Osteocyte (in vitro differentiated cells): Measurements from ENCODE around the gene PRKCSH. TPM values are rescaled to one million over a fixed set of nuclear protein-coding genes. Genes with fewer than 3 reads are reported as not detected.

ENCODE experiments used
- DNase-seq: peaks from one replicate; pipeline ENCODE4 v3.0.0; 2021; ENCODE audit warnings: mixed read lengths; ENCODE audit not compliant: unreplicated experiment; ENCODE audit errors: extremely low spot score
- H3K27ac Mint-ChIP-seq: one replicate; pipeline ENCODE4 v1.8.0; 2021; ENCODE audit warnings: mild to moderate bottlenecking, mixed read lengths; ENCODE audit not compliant: unreplicated experiment
- H3K27me3 Mint-ChIP-seq: one replicate; pipeline ENCODE4 v1.8.0; 2021; ENCODE audit warnings: mixed read lengths; ENCODE audit not compliant: unreplicated experiment
- H3K36me3 Mint-ChIP-seq: one replicate; pipeline ENCODE4 v1.8.0; 2021; ENCODE audit warnings: mixed read lengths; ENCODE audit not compliant: unreplicated experiment
- H3K4me1 Mint-ChIP-seq: one replicate; pipeline ENCODE4 v1.8.0; 2021; ENCODE audit warnings: mixed read lengths; ENCODE audit not compliant: unreplicated experiment
- H3K4me3 Mint-ChIP-seq: one replicate; pipeline ENCODE4 v1.8.0; 2021; ENCODE audit warnings: mild to moderate bottlenecking, moderate library complexity, mixed read lengths; ENCODE audit not compliant: unreplicated experiment
- H3K9me3 Mint-ChIP-seq: one replicate; pipeline ENCODE4 v1.8.0; 2021; ENCODE audit warnings: mixed read lengths; ENCODE audit not compliant: unreplicated experiment
- CTCF ChIP-seq: fragments of 200-600 bp; sonication (generic); IDR thresholded peaks from 2 replicates; pipeline ENCODE4 v1.5.0; 2021; ENCODE audit warnings: antibody characterized with exemption, mild to moderate bottlenecking, moderate library complexity
- long read RNA-seq: library from polyadenylated mRNA; unstranded; transcript quantifications from one replicate; pipeline ENCODE4 v2.0.0, GENCODE V29; 2021
- total RNA-seq: library from RNA; stranded (reverse); gene quantifications from 2 replicates; pipeline ENCODE4 v1.2.1, GENCODE V29; 2021

PRKCSH gene
- total RNA-seq: 398 and 415 TPM in 2 replicates
- long read RNA-seq, partial matches to known transcripts: 0 of 5 reads
- long read RNA-seq, other reads (novel, unspliced or antisense): 5 of 5 reads

GRCh38 chr19:11435057-11435832 lies at the start of gene PRKCSH, which contains the start of gene ODAD3:
PRKCSH (plus strand) TSS chr19:11435635; CDS start chr19:11436118, 483 bp downstream.
ODAD3 (minus strand) TSS chr19:11435121; CDS start chr19:11435016, 105 bp downstream.
- peaks cover 10% of the 10 kb centered on the region for H3K36me3 Mint-ChIP-seq
- H3K4me3 Mint-ChIP-seq: peak within 1 kb of the TSS; percentile 100
- H3K27ac Mint-ChIP-seq: peak within 1 kb of the TSS; percentile 97
- no peaks in the 10 kb centered on the region for H3K9me3 Mint-ChIP-seq
- no peaks in the 10 kb centered on the region for H3K27me3 Mint-ChIP-seq
- DNase-seq: peak; percentile 100
- peak; percentile 85 for TF ChIP-seq CTCF
- peaks cover 18% of the 10 kb centered on the region for H3K4me1 Mint-ChIP-seq

- Mint-ChIP-seq H3K4me3 (no peak overlapping the region), H3K4me1 (peaks cover 7% of the 10 kb centered on the region), H3K9me3 (no peaks in the 10 kb centered on the region), H3K27me3 (peaks cover 4% of the 10 kb centered on the region), H3K36me3 (no peaks in the 10 kb centered on the region), H3K27ac (no peak overlapping the region)
- no peak for DNase-seq
- TF ChIP-seq CTCF: no peak
Observed at GRCh38 chr19:11387162-11388034, 48.0 kb upstream of the PRKCSH start.

- no peak for TF ChIP-seq CTCF
- H3K4me1 Mint-ChIP-seq: no peaks in the 10 kb centered on the region
- H3K27me3 Mint-ChIP-seq: peaks cover 14% of the 10 kb centered on the region
- H3K27ac Mint-ChIP-seq: no peak overlapping the region
- no peaks in the 10 kb centered on the region for H3K9me3 Mint-ChIP-seq
- no peak for DNase-seq
- H3K4me3 Mint-ChIP-seq: no peak overlapping the region
- no peaks in the 10 kb centered on the region for H3K36me3 Mint-ChIP-seq
Observed at GRCh38 chr19:11390359-11390758, 45.1 kb upstream of the PRKCSH start.

- H3K27me3 Mint-ChIP-seq: peaks cover 17% of the 10 kb centered on the region
- H3K9me3 Mint-ChIP-seq: no peaks in the 10 kb centered on the region
- H3K36me3 Mint-ChIP-seq: no peaks in the 10 kb centered on the region
- TF ChIP-seq CTCF: no peak
- no peak overlapping the region for H3K4me3 Mint-ChIP-seq
- H3K4me1 Mint-ChIP-seq: no peaks in the 10 kb centered on the region
- no peak overlapping the region for H3K27ac Mint-ChIP-seq
- DNase-seq: no peak
Observed at GRCh38 chr19:11390933-11391680, 44.3 kb upstream of the PRKCSH start.
